ENCODE results near the gene C1QL1.

GRCh38 chr17:44998646-44999045 lies 30.5 kb upstream of the C1QL1 start:
- TF ChIP-seq CTCF (IDR thresholded peaks at IDR 0.05; ENCODE audit: low read length) = no peak
- TF ChIP-seq EZH2 (optimal IDR thresholded peaks at IDR 0.05; ENCODE audit: low read depth, low read length) = no peak
